SU-DHL-6 (cell line): Measurements from ENCODE around the gene PPP2R2C.

Source experiments
- EZH2phosphoT487 ChIP-seq: fragments of 200-600 bp; sonication (generic), shearing (Covaris generic); conservative IDR thresholded peaks from 2 replicates; pipeline ENCODE4 v1.6.1; 2018; ENCODE audit warnings: mild to moderate bottlenecking, antibody characterized with exemption, low read length, moderate library complexity, mixed read lengths
- TF ChIP-seq, protein P1 (sequence below): fragments of 200-600 bp; sonication (generic); IDR thresholded peaks from one replicate; pipeline ENCODE4 v1.5.1; 2017; ENCODE audit warnings: antibody characterized with exemption, mild to moderate bottlenecking, low read length, moderate library complexity; ENCODE audit not compliant: insufficient read depth, poor library complexity, severe bottlenecking

GRCh38 chr4:6446538-6447451, 25.6 kb downstream of the PPP2R2C start:
- TF ChIP-seq, protein P1, sequence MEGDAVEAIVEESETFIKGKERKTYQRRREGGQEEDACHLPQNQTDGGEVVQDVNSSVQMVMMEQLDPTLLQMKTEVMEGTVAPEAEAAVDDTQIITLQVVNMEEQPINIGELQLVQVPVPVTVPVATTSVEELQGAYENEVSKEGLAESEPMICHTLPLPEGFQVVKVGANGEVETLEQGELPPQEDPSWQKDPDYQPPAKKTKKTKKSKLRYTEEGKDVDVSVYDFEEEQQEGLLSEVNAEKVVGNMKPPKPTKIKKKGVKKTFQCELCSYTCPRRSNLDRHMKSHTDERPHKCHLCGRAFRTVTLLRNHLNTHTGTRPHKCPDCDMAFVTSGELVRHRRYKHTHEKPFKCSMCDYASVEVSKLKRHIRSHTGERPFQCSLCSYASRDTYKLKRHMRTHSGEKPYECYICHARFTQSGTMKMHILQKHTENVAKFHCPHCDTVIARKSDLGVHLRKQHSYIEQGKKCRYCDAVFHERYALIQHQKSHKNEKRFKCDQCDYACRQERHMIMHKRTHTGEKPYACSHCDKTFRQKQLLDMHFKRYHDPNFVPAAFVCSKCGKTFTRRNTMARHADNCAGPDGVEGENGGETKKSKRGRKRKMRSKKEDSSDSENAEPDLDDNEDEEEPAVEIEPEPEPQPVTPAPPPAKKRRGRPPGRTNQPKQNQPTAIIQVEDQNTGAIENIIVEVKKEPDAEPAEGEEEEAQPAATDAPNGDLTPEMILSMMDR: no peak
- TF ChIP-seq EZH2phosphoT487: no peak
